Mucosa of descending colon (tissue), 3 donors: ENCODE data around the gene GPR68. TPM values are rescaled to one million over a fixed set of nuclear protein-coding genes. Genes with fewer than 3 reads are reported as not detected.
A peak's percentile ranks its signal among the peaks of the same experiment; 100 is the strongest.

ENCODE experiments used
- ATAC-seq: fragments of 200-7000 bp; cut with Tn5 transposase; one replicate; pipeline ENCODE4 v1.9.1; 2020; ENCODE audit warnings: mild to moderate bottlenecking, moderate library complexity
- DNase-seq, 3 donors: peaks; one replicate each; pipeline ENCODE4 v3.0.0-alpha.2; 2020
- H3K36me3 ChIP-seq: fragments of 200-600 bp; one replicate; pipeline ENCODE4 v1.8.0; 2021; ENCODE audit warnings: low read depth, mild to moderate bottlenecking
- H3K4me1 ChIP-seq: fragments of 200-600 bp; one replicate; pipeline ENCODE4 v1.8.0; 2021; ENCODE audit warnings: low read depth, mild to moderate bottlenecking
- H3K4me3 ChIP-seq: fragments of 200-600 bp; one replicate; pipeline ENCODE4 v1.8.0; 2021; ENCODE audit warnings: mild to moderate bottlenecking
- H3K9me3 ChIP-seq: fragments of 200-600 bp; one replicate; pipeline ENCODE4 v1.8.0; 2021; ENCODE audit warnings: mild to moderate bottlenecking
- CTCF ChIP-seq: fragments of 200-600 bp; IDR thresholded peaks from one replicate; pipeline ENCODE4 v1.8.0; 2022; ENCODE audit warnings: antibody characterized with exemption, mild to moderate bottlenecking
- intact Hi-C, 2 donors: fragments of 100-400 bp; cut with DNase I in 1 of 2; cut with micrococcal nuclease in 1 of 2; formaldehyde crosslinking; loops; one replicate each; pipeline versions ENCODE4 v1.11.0 to v1.11.1; 2022; cut with DNase I, micrococcal nuclease
- total RNA-seq, 3 donors: library from RNA; stranded (reverse); fragmentation: NEBNext Ultra II Directional in 2 of 3; extraction: Animal tissue kit (Norgen Biotek cat#: 25700) in 2 of 3; gene quantifications; one replicate each; pipeline versions ENCODE4 v1.2.1 to v1.2.4, GENCODE V29; 2021 to 2023
- donor health status: DM: no; HTN: no; CAD: no; lungs with moderate emphysema.
- donor health status: DM: no; HTN: no; CAD: no.
- donor health status: DM: no; HTN: yes; CAD: no.

The GPR68 gene
- total RNA-seq, 3 donors from 2014 or later = 1.4 to 2.4 (median 2.3) TPM

- no peaks in the 10 kb centered on the region for H3K4me1 ChIP-seq
- no peak for TF ChIP-seq CTCF
- intact Hi-C loops = no loop called here
- no peak for ATAC-seq
- peaks cover 16% of the 10 kb centered on the region for H3K36me3 ChIP-seq
- no peak for DNase-seq
- H3K9me3 ChIP-seq = no peaks in the 10 kb centered on the region
- no peak overlapping the region for H3K4me3 ChIP-seq
Measured at GRCh38 chr14:91214306-91214705, 30.2 kb downstream of the GPR68 start.

- no peak for ATAC-seq
- peaks cover 12% of the 10 kb centered on the region for H3K36me3 ChIP-seq
- intact Hi-C loops = no loop called here
Measured at GRCh38 chr14:91211017-91211416, 33.5 kb downstream of the GPR68 start.

GRCh38 chr14:91207008-91207407 lies 37.5 kb downstream of the GPR68 start:
- no peaks in the 10 kb centered on the region for H3K4me1 ChIP-seq
- no peak overlapping the region for H3K4me3 ChIP-seq
- DNase-seq (no peak), ATAC-seq (no peak)
- intact Hi-C loops = no loop called here
- no peak for TF ChIP-seq CTCF
- H3K36me3 ChIP-seq = peaks cover 5% of the 10 kb centered on the region
- no peaks in the 10 kb centered on the region for H3K9me3 ChIP-seq

More at GRCh38 chr14:91211017-91211416, 33.5 kb downstream of the GPR68 start:
- TF ChIP-seq CTCF = no peak
- Histone ChIP-seq H3K4me3 (no peak overlapping the region), H3K9me3 (no peaks in the 10 kb centered on the region), H3K4me1 (no peaks in the 10 kb centered on the region)
- no peak for DNase-seq

- Histone ChIP-seq H3K4me1 (no peaks in the 10 kb centered on the region), H3K9me3 (peaks cover 4% of the 10 kb centered on the region), H3K4me3 (no peak overlapping the region), H3K36me3 (peaks cover 2% of the 10 kb centered on the region)
- intact Hi-C loops = no loop called here
- no peak for TF ChIP-seq CTCF
- no peak for DNase-seq
- ATAC-seq = no peak
Measured at GRCh38 chr14:91205459-91205858, 39.0 kb downstream of the GPR68 start.

- peaks cover 11% of the 10 kb centered on the region for H3K9me3 ChIP-seq
- intact Hi-C loops = no loop called here
- no peak for DNase-seq
- no peaks in the 10 kb centered on the region for H3K4me1 ChIP-seq
- no peak overlapping the region for H3K4me3 ChIP-seq
- H3K36me3 ChIP-seq = peaks cover 10% of the 10 kb centered on the region
- peak; percentile 19 for ATAC-seq
- no peak for TF ChIP-seq CTCF
Measured at GRCh38 chr14:91204657-91205056, 39.8 kb downstream of the GPR68 start.
